Stomach (tissue), 9 donors: ENCODE data around the gene SGPP1. TPM values are rescaled to one million over a fixed set of nuclear protein-coding genes. Genes with fewer than 3 reads are reported as not detected.
"Not testable (repeated sequence)": the region's sequence is repeated elsewhere in the genome, so short reads cannot be mapped to it uniquely, and the experiment has no call there.

Experiments
- DNase-seq, 2 donors: peaks; one replicate each; pipeline versions ENCODE4 v3.0.0 to v3.0.0-alpha.2; 2013 to 2019
- H3K27ac ChIP-seq, 5 donors: fragments of 200-600 bp in 4 of 5; sonication (generic) in 4 of 5; one replicate each; pipeline ENCODE4 v1.5.1; 2013 to 2019; ENCODE audit warnings: mild to moderate bottlenecking in 1 of 5, moderate library complexity in 1 of 5
- H3K27me3 ChIP-seq, 3 donors: fragments of 200-600 bp; sonication (generic); one replicate each; pipeline ENCODE4 v1.5.1; 2017 to 2019; ENCODE audit warnings: mixed run types in 1 of 3
- H3K36me3 ChIP-seq, 4 donors: fragments of 200-600 bp; sonication (generic); 1 replicate in 3 of 4; 2 replicates in 1 of 4; pipeline ENCODE4 v1.5.1; 2016 to 2019
- H3K4me1 ChIP-seq, 4 donors: fragments of 200-600 bp; sonication (generic); one replicate each; pipeline ENCODE4 v1.5.1; 2016 to 2019
- H3K4me3 ChIP-seq, 4 donors: fragments of 200-600 bp; sonication (generic) in 3 of 4; one replicate each; pipeline ENCODE4 v1.5.1; 2016 to 2019; ENCODE audit warnings: mild to moderate bottlenecking in 1 of 4
- H3K9me3 ChIP-seq, 4 donors: fragments of 200-600 bp; sonication (generic); one replicate each; pipeline ENCODE4 v1.5.1; 2016 to 2019
- CTCF ChIP-seq, 7 experiments: fragments of 450-650 bp in 4 of 7; fragments of 200-600 bp in 3 of 7; sonication (generic) in 3 of 7; IDR thresholded peaks; one replicate each; pipeline ENCODE4 v1.5.1; 2016 to 2019; ENCODE audit warnings: antibody characterized with exemption in 7 of 7, control low read depth in 2 of 7, mild to moderate bottlenecking in 1 of 7
- EP300 ChIP-seq: sonication (generic); formaldehyde crosslinking; IDR thresholded peaks from one replicate; pipeline ENCODE4 v1.6.1; 2017; ENCODE audit warnings: antibody characterized with exemption
- POLR2A ChIP-seq, 4 donors: fragments of 450-650 bp; IDR thresholded peaks; one replicate each; pipeline ENCODE4 v1.6.1; 2016; ENCODE audit warnings: antibody characterized with exemption in 4 of 4, control low read depth in 2 of 4, mild to moderate bottlenecking in 1 of 4, moderate library complexity in 1 of 4
- POLR2AphosphoS5 ChIP-seq, 3 donors: sonication (generic); formaldehyde crosslinking; IDR thresholded peaks; one replicate each; pipeline ENCODE4 v1.6.1; 2016; ENCODE audit warnings: antibody characterized with exemption in 3 of 3
- WGBS, 5 donors: extraction: QIAGEN DNeasy Blood & Tissue Kit in 3 of 5; methylation state at CpG; one replicate each; pipeline versions ENCODE4 v1.1.5 to v1.1.7; 2013 to 2018; 5-methylcytosine and 5-hydroxymethylcytosine counted together
- intact Hi-C: fragments of 100-400 bp; cut with DNase I; formaldehyde crosslinking; loops from one replicate; pipeline ENCODE4 v1.15.1; 2023; ENCODE audit warnings: low total_unique reads
- polyA plus RNA-seq, 3 donors: library from polyadenylated mRNA; stranded (reverse); fragments of 200-250 nt; gene quantifications; one replicate each; pipeline ENCODE4 v1.2.3, GENCODE V29; 2013
- total RNA-seq, 5 donors: library from RNA; depleted of rRNA; stranded (reverse); fragments of >200 nt; gene quantifications; one replicate each; pipeline versions ENCODE4 v1.1.0 to v1.2.3, GENCODE V29; 2014 to 2016
- donor health status: healthy with polysubstance abuse.
- donor health status: Bipolar disorder and iron deficiency.
- donor health status: healthy.

The SGPP1 gene
- total and polyA plus RNA-seq, 8 donors: 2.7 to 37.7 (median 16.6) TPM

DNA sequence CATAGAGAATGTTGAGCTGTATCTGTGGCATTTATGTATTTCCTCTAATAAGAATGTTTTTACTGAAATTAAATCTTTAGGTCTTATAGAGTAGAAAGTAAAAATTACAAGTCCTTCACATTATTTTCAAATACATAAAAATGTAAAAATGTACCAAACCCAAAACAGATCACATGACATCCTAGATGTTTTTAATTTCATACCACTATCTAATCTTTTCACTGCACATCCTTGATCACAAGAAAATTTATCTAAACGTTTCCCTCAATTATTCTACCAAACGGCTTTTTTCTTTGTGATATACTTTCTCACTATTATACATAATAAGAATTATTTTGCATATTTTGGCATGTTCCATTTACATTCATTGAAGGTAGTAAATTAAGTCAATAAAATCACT, 18.3 kb downstream of the SGPP1 start:
- 75 to 84% (median 78%) methylated on average over 2 of the region's 2 CpGs for WGBS, 5 donors
- H3K4me3 ChIP-seq: no peak overlapping the region
- TF ChIP-seq POLR2AphosphoS5 (IDR thresholded peaks at IDR 0.05): no peak
- no peak for TF ChIP-seq POLR2A (IDR thresholded peaks at IDR 0.05)
- DNase-seq: no peak
- no peak overlapping the region for H3K27ac ChIP-seq
- peaks cover 0 to 5% (median 0%) of the 10 kb centered on the region in 4 donors for H3K36me3 ChIP-seq
- no peaks in the 10 kb centered on the region for H3K9me3 ChIP-seq
- H3K4me1 ChIP-seq: peaks cover 0 to 15% (median 6%) of the 10 kb centered on the region in 4 donors
- no peaks in the 10 kb centered on the region for H3K27me3 ChIP-seq
- intact Hi-C loops: no loop called here

- no peak for DNase-seq
- no peaks in the 10 kb centered on the region for H3K9me3 ChIP-seq
- no peak overlapping the region for H3K27ac ChIP-seq
- WGBS, 5 donors: 81 to 95% (median 95%) methylated on average over 8 of the region's 8 CpGs
- H3K4me3 ChIP-seq: no peak overlapping the region
- TF ChIP-seq CTCF (IDR thresholded peaks at IDR 0.05): no peak
- TF ChIP-seq POLR2A (IDR thresholded peaks at IDR 0.05): no peak
- no peak for TF ChIP-seq EP300
- no peak for TF ChIP-seq POLR2AphosphoS5 (IDR thresholded peaks at IDR 0.05)
- no peaks in the 10 kb centered on the region for H3K27me3 ChIP-seq
- intact Hi-C loops: no loop called here
- peaks cover 0 to under 1% (median 0%) of the 10 kb centered on the region in 4 donors for H3K4me1 ChIP-seq
- no peaks in the 10 kb centered on the region for H3K36me3 ChIP-seq
Observed at GRCh38 chr14:63707216-63707615, 20.6 kb downstream of the SGPP1 start.

- WGBS, 5 donors: 81 to 89% (median 86%) methylated on average over 4 of the region's 4 CpGs
- no peak for TF ChIP-seq POLR2AphosphoS5 (IDR thresholded peaks at IDR 0.05)
- no peak for TF ChIP-seq EP300
- TF ChIP-seq POLR2A (IDR thresholded peaks at IDR 0.05): no peak
- TF ChIP-seq CTCF (IDR thresholded peaks at IDR 0.05): no peak
- no peak overlapping the region for H3K27ac ChIP-seq
- no peaks in the 10 kb centered on the region for H3K27me3 ChIP-seq
- intact Hi-C loops: no loop called here
- no peak for DNase-seq
- H3K4me1 ChIP-seq: peaks cover 0 to 9% (median 2%) of the 10 kb centered on the region in 4 donors
- H3K4me3 ChIP-seq: no peak overlapping the region
- H3K36me3 ChIP-seq: no peaks in the 10 kb centered on the region
- H3K9me3 ChIP-seq: no peaks in the 10 kb centered on the region
Observed at GRCh38 chr14:63705561-63706070, 22.2 kb downstream of the SGPP1 start.

DNA sequence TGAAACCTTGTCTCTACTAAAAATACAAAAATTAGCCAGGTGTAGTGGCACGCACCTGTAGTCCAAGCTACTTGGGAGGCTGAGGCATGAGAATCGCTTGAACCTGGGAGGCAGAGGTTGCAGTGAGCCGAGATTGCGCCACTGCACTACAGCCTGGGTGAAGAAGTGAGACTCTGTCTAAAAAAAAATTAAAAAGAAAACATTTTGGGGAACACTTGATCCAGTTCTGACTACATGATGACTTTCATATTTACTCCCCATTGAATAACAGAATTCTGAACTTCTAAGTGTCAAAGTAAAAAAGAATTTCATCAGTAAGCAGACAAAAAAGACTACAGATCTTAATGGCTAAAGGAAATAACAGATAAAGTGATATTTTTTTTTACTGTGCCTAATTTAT, 25.3 kb downstream of the SGPP1 start:
- H3K9me3 ChIP-seq, H3K4me3 ChIP-seq, H3K27me3 ChIP-seq, H3K36me3 ChIP-seq, H3K27ac ChIP-seq, DNase-seq, intact Hi-C loops, H3K4me1 ChIP-seq: not testable (repeated sequence)
- 90 to 96% (median 95%) methylated on average over 4 of the region's 4 CpGs for WGBS, 5 donors

DNA sequence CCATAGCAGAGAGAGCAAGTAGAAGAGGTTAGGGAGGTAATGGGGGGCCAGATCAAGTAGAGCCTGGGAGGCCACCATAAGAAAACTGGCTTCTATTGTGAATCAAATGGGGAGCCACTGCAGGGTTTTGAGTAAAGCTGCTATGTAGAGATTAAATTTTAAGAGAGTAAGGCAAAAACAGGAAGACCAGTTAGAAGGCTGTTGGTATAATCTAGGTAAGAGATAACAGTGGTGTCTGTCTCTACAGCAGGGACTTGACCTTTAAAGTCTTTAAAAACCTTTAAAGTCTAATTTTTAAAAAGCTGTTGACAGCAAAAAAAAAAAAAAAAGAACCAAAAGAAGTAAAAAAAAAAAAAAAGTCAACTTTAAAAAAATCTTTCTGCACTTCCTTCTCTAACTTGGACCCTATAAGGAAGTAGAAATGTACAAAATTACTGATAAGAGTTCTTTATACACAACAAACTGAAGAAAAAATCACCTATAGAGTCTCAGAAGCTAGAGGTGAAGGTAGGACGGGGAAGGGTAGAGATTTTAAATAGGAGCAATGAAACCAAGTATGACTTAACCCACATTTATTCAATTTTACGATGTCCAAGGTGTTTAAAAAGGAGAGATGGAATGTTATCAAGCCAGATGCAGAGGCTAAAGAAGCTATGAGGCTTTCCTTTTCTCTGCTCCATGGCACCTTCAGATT, 26.1 kb downstream of the SGPP1 start:
- WGBS, 5 donors: 48 to 80% (median 49%) methylated on average over 2 of the region's 2 CpGs
- intact Hi-C loops: no loop called here
- H3K9me3 ChIP-seq: no peaks in the 10 kb centered on the region
- no peak overlapping the region for H3K4me3 ChIP-seq
- peaks cover 0 to 9% (median 2%) of the 10 kb centered on the region in 4 donors for H3K4me1 ChIP-seq
- DNase-seq: no peak
- H3K36me3 ChIP-seq: peaks cover 0 to 4% (median 0%) of the 10 kb centered on the region in 4 donors
- H3K27ac ChIP-seq: no peak overlapping the region
- no peaks in the 10 kb centered on the region for H3K27me3 ChIP-seq
- no peak for TF ChIP-seq CTCF (IDR thresholded peaks at IDR 0.05)
- TF ChIP-seq POLR2AphosphoS5 (IDR thresholded peaks at IDR 0.05): no peak
- TF ChIP-seq POLR2A (IDR thresholded peaks at IDR 0.05): no peak
- no peak for TF ChIP-seq EP300
